ENCODE measurements around the gene WNT4.

DNA sequence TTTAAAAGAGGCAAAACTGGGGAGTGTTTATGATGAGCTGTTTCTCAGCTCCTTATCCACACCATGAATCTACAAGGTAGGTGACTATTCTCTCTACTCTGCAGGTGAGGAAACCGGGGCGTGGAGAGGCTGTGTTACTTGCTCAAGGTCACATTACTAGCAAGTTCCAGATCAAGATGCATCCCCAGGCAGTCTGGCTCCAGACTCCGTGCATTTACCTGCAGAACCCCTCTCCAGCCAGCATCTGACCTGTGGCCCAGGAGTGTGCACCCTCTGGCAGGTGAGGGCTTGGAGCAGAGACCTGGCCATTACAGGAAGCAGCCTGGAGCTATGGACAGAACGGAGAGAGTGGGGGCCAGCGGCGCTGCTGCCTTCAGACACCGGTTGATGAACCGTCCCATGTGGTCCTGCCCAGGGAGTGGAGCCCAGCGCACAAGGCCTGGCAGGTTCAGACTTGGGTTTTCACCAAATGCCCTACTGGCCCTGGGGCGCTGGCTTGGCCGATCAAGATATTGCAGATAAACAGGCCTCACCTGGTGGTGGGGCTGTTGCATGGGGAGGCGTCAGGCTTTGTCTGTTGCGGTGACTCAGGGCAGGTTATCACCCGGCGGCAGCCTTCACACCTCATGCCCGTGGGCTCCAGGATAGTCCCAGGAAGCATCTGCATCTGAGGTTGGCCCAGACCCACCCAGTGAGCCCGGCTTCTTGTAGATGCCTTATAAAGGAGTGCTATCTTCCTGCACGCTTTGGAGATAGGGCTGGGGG is 29.2 kb upstream of the WNT4 start:
- TF ChIP-seq, protein P1, sequence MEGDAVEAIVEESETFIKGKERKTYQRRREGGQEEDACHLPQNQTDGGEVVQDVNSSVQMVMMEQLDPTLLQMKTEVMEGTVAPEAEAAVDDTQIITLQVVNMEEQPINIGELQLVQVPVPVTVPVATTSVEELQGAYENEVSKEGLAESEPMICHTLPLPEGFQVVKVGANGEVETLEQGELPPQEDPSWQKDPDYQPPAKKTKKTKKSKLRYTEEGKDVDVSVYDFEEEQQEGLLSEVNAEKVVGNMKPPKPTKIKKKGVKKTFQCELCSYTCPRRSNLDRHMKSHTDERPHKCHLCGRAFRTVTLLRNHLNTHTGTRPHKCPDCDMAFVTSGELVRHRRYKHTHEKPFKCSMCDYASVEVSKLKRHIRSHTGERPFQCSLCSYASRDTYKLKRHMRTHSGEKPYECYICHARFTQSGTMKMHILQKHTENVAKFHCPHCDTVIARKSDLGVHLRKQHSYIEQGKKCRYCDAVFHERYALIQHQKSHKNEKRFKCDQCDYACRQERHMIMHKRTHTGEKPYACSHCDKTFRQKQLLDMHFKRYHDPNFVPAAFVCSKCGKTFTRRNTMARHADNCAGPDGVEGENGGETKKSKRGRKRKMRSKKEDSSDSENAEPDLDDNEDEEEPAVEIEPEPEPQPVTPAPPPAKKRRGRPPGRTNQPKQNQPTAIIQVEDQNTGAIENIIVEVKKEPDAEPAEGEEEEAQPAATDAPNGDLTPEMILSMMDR (IDR thresholded peaks at IDR 0.05): no peak
- no peak for TF ChIP-seq POLR2AphosphoS5 (IDR thresholded peaks at IDR 0.05)

Measured in gastroesophageal sphincter (tissue), 3 donors.